ENCODE results near the gene L3MBTL3.

GRCh38 chr6:130037207-130037811, 18.9 kb downstream of the L3MBTL3 start:
- TF ChIP-seq POLR2A (IDR thresholded peaks at IDR 0.05) (no peak), POLR2AphosphoS5 (IDR thresholded peaks at IDR 0.05; ENCODE audit: insufficient read depth in 1 of 2, low read depth in 1 of 2) (no peak), CTCF (IDR thresholded peaks at IDR 0.05) (peak in 1 of 3 experiments; percentile 20)
